Measurements from ENCODE around the gene C8A. TPM values are rescaled to one million over a fixed set of nuclear protein-coding genes. Genes with fewer than 3 reads are reported as not detected.

The C8A gene
- total RNA-seq, 1 donor from 2014 or later, result not detected

DNA sequence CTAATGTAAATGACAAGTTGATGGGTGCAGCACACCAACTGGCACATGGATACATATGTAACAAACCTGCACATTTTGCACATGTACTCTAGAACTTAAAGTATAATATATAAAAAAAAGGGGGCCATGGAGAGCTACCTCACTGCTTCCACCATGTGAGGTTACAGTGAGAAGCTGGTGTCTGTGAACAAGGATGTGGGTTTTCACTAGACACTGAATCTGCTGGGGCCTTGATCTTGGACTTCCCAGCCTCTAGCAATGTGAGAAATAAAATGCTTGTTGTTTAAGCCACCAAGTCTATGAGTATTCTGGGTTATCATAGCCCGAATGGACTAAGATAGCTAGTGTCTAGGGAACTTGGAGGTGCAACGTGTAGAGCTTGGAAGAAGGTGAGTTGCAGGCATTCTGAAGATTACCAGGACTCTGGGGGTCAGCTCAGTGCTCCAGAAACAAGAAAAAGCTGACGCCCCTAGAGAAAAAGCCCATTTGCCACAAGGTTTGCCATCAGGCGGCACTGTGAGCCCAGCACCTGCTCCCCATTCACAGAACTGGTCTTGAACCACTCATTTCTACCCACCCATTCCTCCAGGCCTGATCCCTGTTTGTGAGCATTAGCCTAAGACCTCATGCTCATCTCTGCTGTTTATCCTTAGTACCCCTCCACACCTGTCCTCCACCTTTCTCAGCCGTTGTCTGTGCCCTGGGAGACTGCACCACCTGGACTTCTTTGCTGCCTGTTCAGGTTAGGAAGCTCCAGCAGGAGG lies 20.3 kb upstream of the C8A start:
- ATAC-seq, result no peak
- DNase-seq (ENCODE audit: low spot score), result no peak
- intact Hi-C loops (cut with DNase I), result loop anchor here (10.0 kb wide), 1 partner anchor 1210 kb away; no protein-coding TSS in a partner anchor

DNA sequence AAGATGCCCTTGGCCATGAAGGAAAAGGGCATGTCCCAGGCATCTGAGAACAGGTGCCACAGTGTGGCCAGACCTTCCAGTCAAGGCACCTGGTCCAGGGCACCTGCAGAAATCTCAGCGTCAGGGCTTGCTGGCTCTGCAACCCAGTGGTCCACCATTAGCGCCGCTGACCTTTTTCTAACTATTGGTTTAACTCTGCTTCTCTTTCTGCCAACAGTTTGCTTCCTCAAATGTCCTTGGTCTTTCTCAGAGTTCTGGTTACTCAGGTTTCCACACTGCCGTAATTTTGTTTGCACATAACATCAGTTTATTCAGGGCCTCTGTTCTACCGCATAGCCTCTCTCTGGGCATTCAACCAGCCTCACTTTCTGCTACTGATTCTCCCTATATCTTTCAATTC lies 18.9 kb upstream of the C8A start:
- intact Hi-C loops (cut with DNase I), result loop anchor here (10.0 kb wide), 1 partner anchor 1209 kb away; no protein-coding TSS in a partner anchor
- no peak for DNase-seq (ENCODE audit: low spot score)
- no peak for ATAC-seq

DNA sequence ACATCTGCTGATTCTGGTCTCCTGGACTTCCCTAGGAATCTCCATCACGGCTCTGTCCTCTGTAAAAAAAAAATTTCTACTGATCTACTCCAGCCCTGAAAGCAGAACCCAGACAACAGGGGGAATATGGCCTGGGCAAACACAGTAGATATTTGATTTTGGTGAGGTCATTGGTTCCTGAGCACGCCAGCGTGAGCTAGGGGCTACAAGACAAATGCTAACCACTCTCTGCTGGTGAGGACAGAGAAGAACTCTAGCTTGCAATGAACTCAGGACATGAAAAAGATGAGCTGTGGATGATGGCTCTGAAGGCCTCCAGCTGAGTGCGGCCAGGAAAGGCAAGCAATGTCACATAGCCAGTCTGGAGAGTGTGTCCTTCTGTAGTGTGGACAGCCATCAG lies 18.2 kb upstream of the C8A start:
- DNase-seq (ENCODE audit: low spot score) (no peak), ATAC-seq (no peak)
- intact Hi-C loops (cut with DNase I), result loop anchor here (10.0 kb wide), 1 partner anchor 1208 kb away; no protein-coding TSS in a partner anchor

DNA sequence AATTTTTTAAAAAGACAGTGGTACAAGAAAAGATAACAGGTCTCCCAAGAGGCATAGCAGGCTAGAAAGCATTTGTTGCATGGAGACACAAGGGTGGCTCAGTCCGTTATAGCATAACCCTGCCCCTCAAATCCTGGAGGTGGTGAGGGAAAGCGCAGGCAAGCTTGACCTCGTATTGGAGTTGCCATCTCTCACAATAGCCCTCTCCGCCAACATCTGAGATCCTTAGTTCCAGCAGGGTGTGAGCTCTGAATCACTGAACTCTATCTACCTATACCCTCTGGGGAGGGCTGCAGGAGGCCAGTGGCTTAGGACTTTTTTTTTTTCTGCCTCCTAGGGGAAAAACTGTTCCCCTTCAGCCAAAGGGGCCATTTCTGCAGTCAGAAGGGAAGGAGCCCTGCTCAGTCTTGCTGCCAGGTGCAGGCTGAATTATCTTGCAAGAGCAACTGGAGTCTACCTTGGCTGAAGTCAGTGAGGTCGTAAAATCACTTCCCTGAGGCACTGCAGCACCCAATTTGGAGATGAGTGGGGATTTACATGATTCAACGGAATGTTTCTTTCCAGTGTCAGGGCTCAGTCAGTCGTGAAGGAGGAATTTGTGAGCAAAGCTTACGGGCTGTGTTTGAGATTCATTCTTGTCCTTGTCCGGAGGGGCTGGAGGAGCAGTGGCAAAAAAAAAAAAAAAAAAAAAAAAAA lies 17.2 kb upstream of the C8A start:
- no peak for ATAC-seq
- intact Hi-C loops (cut with DNase I), result loop anchor here (10.0 kb wide), 1 partner anchor 1207 kb away; no protein-coding TSS in a partner anchor
- DNase-seq (ENCODE audit: low spot score), result no peak

DNA sequence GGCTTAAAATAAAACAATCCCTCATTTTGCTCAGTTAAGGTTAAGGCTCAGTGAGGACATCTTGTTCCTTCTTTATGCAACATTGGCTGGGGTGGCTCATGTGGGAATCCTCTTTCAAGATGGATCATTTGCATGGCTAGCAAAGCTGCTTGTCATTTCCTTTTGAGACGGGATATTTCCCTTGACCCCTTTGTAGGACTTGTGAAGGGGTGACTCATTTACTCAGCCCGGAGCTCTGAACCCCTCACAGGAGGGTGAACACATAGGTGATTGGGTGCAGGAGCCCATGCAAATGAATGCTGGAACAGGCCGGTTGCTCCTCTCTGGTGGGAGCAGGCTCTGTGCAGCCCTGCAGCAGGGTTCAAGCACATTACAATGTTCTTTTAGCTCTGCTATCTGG lies 15.8 kb upstream of the C8A start:
- no peak for DNase-seq (ENCODE audit: low spot score)
- no peak for ATAC-seq

DNA sequence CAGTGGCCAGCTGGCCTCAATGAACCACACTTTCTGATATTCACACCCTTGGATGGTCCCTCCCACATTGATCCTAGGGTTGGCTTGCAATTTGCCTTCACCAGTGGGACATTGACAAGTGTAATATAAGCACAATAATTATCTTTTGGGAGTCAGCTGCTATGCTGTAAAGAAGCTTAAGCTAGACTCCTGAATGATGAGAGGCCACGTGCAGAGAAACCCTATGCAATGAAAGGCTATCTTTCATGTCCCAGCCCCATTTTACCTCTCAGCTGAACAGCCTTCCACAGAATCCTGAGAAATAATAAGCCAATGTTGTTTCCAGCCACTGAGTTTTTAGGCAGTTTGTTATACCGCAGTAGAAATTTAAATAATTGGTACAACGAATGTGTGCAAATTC lies 11.1 kb upstream of the C8A start:
- DNase-seq (ENCODE audit: low spot score), result no peak
- intact Hi-C loops (cut with DNase I), result no loop called here
- no peak for ATAC-seq

More for the DNA sequence above, 15.8 kb upstream of the C8A start:
- intact Hi-C loops (cut with DNase I), result loop anchor here (10.0 kb wide), 1 partner anchor 1206 kb away; no protein-coding TSS in a partner anchor

DNA sequence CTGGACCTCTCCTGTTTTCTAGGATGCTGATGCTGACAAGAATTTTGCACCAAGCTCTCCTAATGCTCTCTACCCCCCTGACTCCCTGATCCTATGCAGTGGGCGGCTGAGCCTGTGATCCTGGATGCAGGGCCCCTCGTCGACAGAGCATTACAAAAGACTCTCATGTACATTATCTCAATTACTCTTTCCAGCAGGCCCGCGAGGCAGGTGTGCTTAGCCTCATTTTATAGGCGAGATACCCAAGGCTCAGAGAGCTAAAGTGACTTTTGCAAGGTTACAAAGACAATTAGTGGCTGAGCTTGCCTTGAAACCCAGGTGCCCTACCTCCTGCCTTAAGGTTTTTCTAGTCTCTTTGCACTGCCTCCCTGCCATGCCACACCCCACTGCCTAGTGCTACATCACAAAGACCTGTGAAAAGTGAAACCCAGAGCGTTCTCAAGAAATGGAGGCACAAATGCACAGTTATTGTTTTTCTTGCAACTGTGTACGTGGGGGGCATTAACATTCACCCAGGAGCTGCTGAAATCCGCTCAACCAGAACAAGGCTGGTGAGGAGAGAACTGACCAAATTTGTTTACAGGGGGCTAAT lies 10.0 kb upstream of the C8A start:
- intact Hi-C loops (cut with DNase I), result no loop called here
- DNase-seq (ENCODE audit: low spot score) (no peak), ATAC-seq (no peak)

DNA sequence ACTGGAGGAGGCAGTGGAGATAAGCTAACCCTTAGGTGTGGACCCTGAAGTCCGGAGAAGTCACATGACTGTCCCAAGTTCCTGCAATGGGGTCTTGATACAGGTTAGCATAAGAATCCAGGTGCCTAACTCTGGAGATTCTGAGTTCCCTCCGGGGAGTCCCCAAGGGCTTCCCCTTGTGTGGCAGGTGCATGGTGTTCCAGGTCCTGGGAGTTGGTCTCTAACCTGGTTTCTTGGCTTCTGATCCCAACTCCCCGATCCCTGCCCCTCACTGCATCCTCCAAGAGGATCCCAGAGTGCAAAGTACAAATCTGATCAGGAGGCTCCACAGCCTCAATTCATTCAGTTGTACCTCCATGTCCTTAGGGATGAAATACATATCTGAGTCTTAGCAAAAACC lies 9.3 kb upstream of the C8A start:
- ATAC-seq (no peak), DNase-seq (ENCODE audit: low spot score) (no peak)
- intact Hi-C loops (cut with DNase I), result no loop called here

DNA sequence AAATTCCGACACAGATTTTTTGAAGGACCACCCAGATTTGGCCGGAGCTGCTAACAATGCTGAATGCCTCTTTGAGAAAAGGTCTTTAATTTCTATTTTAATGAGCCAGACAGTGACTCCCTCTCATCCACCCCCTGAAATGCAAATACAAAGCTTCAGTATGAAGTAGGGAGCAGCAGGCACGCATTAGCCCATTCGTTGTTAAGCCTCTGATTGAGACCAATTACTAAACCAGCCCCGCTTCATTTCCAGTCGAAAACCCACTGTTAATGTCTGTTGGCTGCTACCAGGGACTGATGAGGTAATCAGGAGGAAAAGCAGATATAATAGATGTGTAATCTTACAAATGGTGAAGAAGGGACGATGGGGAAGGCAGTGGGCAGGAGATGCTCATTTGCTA lies 4.8 kb upstream of the C8A start:
- no peak for ATAC-seq
- intact Hi-C loops (cut with DNase I), result no loop called here
- no peak for DNase-seq (ENCODE audit: low spot score)

DNA sequence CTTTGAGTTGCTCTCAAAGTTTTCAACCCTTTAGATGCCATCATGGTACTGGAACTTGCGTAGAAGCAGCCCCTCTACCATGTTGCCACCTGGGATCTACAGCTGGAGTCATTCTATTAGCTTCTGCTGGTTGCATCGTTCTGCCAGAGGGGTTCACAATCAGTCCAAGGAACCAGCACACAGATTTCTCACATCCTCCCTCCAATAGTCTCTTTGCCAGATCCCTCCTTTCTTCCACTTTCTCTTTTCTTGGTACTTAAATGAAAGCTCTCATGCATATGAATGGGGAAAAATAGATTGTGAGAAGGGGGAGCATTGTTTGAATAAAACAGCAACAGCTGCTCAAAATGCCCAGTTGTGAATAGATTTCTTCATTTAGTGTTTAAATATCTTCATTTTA lies 4.2 kb upstream of the C8A start:
- no peak for ATAC-seq
- intact Hi-C loops (cut with DNase I), result no loop called here
- no peak for DNase-seq (ENCODE audit: low spot score)

DNA sequence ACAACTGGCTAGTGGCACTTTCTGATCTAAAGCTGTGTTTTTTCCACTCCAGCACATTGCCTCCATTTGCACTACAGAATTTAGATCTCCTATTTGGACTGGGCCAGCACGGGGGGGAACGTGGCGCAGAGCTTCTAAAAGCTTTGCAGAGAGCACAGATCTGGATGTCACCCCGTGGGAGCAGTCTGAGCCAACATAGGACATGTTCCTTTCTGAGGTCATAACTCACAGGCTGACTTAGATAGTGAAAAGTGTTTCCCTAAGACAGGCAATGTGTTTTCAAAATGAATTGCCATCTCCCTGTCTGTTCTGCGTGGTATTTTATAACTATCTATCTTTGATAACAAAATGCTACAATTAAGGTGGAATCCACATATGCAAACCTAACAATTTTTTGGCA lies 3.7 kb upstream of the C8A start:
- no peak for DNase-seq (ENCODE audit: low spot score)
- intact Hi-C loops (cut with DNase I), result no loop called here
- ATAC-seq, result no peak

DNA sequence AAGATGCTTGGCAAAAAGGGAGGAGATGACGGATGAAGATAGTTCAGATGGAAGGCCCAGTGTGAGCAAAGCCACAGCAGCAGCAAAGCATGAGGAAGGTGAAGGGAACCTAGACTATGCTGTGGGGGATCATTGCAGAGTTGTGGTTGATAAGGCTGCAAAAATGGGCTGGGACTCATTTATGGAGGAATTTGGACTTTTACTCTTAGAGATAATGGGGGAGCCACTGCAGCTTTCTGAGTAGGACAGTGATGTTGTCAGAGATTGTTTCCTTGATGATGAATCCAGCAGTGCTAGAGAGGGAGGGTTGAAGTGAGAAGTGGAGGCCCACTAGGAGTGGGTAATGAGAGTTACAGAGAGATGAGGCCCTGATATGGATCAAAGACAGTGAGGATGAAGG lies 2.1 kb upstream of the C8A start:
- ATAC-seq, result no peak
- intact Hi-C loops (cut with DNase I), result no loop called here

DNA sequence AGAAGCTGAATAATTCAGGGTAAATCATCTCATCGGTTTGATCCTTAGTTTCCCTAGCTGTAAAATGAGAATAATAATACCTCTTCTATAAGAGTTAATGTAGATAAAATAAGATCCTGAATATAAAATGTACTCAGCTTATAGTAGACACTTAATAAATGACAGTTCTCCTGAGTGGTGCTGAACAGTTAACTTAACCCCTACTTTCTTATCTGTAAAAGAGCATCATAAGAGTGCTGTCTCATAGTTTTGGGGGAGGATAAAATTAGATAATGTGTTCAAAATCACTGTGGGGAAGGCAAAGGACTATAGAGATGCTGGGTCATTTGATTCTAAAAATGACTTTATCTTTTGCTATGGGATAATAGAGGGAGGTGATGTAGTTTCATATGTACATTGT lies 593 bp downstream of the C8A start:
- no peak for ATAC-seq
- DNase-seq (ENCODE audit: low spot score), result no peak
- intact Hi-C loops (cut with DNase I), result no loop called here

More for the DNA sequence above, 2.1 kb upstream of the C8A start:
- DNase-seq (ENCODE audit: low spot score), result no peak

DNA sequence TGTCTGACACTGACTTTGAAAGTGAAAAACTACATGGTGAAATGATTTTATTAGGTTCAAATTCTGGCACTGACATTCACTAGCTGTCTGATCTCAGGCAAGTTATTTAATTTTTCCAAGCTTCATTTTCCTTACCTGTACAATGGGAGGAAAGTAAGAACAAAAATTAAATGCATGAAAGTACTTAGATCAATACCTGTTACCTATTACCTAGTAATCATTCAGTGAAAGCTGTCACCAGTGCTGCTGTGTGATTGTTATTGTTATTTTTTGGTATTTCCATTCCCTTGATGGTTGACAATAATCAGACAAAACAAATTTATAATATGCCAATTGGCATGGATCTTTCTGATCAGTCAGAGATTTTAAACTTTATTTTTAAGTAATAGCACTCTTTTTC lies 1.6 kb downstream of the C8A start:
- intact Hi-C loops (cut with DNase I), result no loop called here
- DNase-seq (ENCODE audit: low spot score), result no peak
- ATAC-seq, result no peak

DNA sequence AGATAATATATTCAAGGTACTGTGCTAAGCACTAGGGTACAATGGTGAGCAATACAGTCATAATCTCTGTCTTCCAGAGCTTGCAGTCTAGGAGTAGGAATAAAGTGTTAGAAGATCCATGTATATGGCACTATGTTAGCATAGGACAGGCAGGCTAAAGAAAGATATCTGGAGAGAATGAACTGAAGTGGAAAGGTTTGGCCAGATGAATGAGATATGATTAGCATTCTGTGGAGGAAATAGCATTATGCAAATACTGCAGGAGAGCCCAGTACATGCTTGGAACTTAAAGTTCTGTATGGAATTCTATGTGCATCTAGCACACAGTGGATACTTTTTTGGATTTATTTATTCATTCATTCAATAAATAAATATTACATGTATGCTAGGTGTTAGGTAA lies 4.7 kb downstream of the C8A start:
- intact Hi-C loops (cut with DNase I), result no loop called here
- ATAC-seq, result no peak
- no peak for DNase-seq (ENCODE audit: low spot score)

DNA sequence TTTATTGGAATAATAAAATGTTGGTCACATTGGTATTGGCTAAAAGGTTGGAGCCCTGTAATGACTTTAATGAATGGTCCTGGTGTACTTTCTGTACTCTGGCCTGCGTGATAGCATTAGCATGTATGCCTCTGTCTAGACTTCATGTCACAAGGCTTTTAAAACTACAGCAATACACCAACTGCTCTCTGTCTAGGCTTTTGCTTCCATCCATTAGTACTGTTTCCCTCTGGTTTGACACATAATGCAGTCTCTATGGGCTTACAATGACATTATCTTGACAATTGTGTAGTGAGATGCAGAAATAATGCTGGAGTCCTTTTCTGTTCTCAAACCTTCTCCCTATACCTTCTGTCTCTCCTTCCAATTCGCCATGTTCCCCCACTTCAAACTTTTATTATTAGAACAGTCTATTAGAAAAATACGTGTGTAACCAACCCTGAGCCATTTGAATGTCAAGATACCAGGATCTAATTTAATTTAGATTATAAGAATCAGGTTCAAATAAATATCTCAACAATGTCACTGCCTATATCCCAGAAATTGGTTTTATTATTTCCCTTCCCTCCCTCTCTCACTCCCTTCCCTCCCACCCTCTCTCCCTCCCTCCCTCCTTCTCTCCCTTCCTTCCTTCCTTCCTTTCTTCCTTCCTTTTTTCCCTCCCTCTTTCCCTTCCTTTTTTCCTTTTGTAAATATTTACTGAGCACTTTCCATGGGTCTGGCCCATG lies 8.8 kb downstream of the C8A start:
- no peak for ATAC-seq
- intact Hi-C loops (cut with DNase I), result no loop called here

DNA sequence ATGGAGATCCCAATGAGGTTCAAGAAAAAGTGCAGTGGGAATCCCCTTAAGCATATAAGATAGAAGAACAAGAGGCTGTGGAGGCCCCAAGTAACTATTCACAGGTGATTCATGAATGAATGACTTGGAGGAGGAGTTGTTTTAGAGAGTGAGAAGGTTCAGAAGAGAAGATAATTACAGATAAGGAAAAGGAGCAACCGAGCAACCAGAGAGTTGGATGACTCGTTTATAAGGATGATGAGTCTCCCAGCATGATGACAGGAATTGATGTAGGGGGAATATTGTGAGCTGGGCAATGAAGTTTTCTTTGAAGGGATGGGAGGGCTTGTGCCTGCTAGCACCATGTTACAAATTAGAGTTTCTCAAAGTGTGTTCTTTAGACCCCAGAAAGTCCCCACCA lies 9.8 kb downstream of the C8A start:
- intact Hi-C loops (cut with DNase I), result no loop called here
- ATAC-seq, result no peak
- no peak for DNase-seq (ENCODE audit: low spot score)

More for the DNA sequence above, 8.8 kb downstream of the C8A start:
- no peak for DNase-seq (ENCODE audit: low spot score)

DNA sequence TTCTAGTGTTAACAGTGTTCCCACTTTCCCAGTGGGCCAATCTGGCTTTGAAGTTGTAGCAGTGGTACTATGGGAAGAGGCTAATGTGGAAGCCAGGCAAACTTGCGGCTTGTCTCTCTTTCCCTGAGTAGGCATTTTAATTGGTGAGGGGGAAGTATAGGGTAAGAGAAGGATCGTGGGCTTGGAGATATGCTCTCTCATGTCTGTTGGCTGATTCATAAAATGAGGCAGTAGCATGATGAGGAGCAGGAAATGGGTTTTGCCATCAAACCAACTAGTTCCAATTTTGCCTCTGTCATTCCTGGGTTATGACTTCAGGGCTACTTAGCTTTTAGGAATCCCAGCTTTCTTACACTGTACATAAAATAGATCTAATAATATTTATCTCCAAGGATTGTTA lies 12.1 kb downstream of the C8A start:
- ATAC-seq, result no peak
- DNase-seq (ENCODE audit: low spot score), result no peak
- intact Hi-C loops (cut with DNase I), result no loop called here

DNA sequence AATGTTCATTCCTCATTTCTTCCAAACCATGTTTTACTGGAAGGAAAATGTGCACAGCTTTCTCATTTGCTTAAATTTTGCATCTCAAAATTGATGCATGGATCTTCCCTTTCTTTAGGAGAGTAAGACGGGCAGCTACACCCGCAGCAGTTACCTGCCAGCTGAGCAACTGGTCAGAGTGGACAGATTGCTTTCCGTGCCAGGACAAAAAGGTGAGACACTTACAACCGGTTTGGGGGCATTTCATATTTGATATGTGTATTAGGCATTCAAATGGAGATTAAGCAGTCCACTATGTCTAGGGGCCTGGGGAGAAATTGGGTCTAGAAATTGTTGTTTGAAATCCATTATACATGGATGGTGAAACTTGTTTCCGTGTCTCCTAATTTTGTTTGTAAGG lies 12.9 kb downstream of the C8A start:
- DNase-seq (ENCODE audit: low spot score) (no peak), ATAC-seq (no peak)
- intact Hi-C loops (cut with DNase I), result no loop called here

DNA sequence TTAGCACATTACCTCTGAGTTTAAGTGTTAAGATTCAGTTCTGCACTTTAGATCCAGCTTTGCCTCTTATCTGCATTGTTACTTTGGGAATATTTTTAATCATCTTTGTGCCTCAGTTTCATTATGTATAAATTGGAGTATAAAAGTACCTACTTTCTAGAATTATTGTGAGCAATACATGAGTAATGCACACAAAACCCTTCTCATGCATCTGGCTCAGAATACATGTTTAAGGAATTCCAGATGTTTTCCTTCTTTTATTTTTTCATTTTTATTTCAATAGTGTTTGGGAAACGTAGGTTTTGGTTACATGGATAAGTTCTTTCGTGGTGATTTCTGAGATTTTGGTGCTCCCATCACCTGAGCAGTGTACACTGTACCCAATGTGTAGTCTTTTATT lies 14.2 kb downstream of the C8A start:
- ATAC-seq (no peak), DNase-seq (ENCODE audit: low spot score) (no peak)
- intact Hi-C loops (cut with DNase I), result no loop called here

All from sciatic nerve (tissue), 2 donors.